Calu3 (cell line): Measurements from ENCODE around the gene NOL4L. TPM values are rescaled to one million over a fixed set of nuclear protein-coding genes. Genes with fewer than 3 reads are reported as not detected.

ENCODE experiments used
- BruUV-seq: library from RNA; stranded (reverse); fragments of 400-500 nt; replicated peaks from 2 replicates; lab custom pipeline; 2021; lab: Mats Ljungman, UMichigan
- CTCF ChIA-PET: fragments of 300-600 bp; sonication (Branson Sonifier 250); formaldehyde crosslinking; loops from one replicate; lab custom pipeline; 2022; ENCODE audit warnings: antibody characterized with exemption; lab: Charles Lee
- DNase-seq: peaks from one replicate; pipeline ENCODE4 v3.0.0; 2022
- H3K27ac Mint-ChIP-seq: one replicate; pipeline ENCODE4 v1.8.0; 2022; ENCODE audit warnings: mixed read lengths; ENCODE audit not compliant: unreplicated experiment
- H3K27me3 Mint-ChIP-seq: one replicate; pipeline ENCODE4 v1.8.0; 2022; ENCODE audit warnings: mixed read lengths; ENCODE audit not compliant: unreplicated experiment
- H3K36me3 Mint-ChIP-seq: one replicate; pipeline ENCODE4 v1.8.0; 2022; ENCODE audit warnings: mild to moderate bottlenecking, moderate library complexity, mixed read lengths; ENCODE audit not compliant: insufficient read depth, unreplicated experiment
- H3K4me1 Mint-ChIP-seq: one replicate; pipeline ENCODE4 v1.8.0; 2022; ENCODE audit warnings: mild to moderate bottlenecking, low read depth, mixed read lengths; ENCODE audit not compliant: unreplicated experiment
- H3K4me3 Mint-ChIP-seq: one replicate; pipeline ENCODE4 v1.8.0; 2022; ENCODE audit warnings: mild to moderate bottlenecking, low read depth, moderate library complexity, mixed read lengths; ENCODE audit not compliant: unreplicated experiment
- H3K9me3 Mint-ChIP-seq: one replicate; pipeline ENCODE4 v1.8.0; 2022; ENCODE audit warnings: low read depth, mixed read lengths; ENCODE audit not compliant: unreplicated experiment
- CTCF ChIP-seq: fragments of 200-600 bp; IDR thresholded peaks from one replicate; pipeline ENCODE4 v1.8.0; 2022; ENCODE audit warnings: antibody characterized with exemption; ENCODE audit not compliant: unreplicated experiment
- intact Hi-C: fragments of 100-400 bp; cut with micrococcal nuclease; formaldehyde crosslinking; loops from one replicate; pipeline ENCODE4 v1.10.0; 2022; ENCODE audit not compliant: unreplicated experiment
- total RNA-seq: library from RNA; stranded (reverse); gene quantifications from 2 replicates; pipeline ENCODE4 v1.2.3, GENCODE V29; 2022

Gene NOL4L
- total RNA-seq, 1 experiment from 2014 or later: 46.9 TPM

GRCh38 chr20:32528171-32528891 is 56.8 kb downstream of the NOL4L start:
- DNase-seq: no peak
- Mint-ChIP-seq H3K4me1 (no peaks in the 10 kb centered on the region), H3K9me3 (no peaks in the 10 kb centered on the region), H3K27ac (no peak overlapping the region), H3K36me3 (no peaks in the 10 kb centered on the region), H3K4me3 (no peak overlapping the region), H3K27me3 (peaks cover 94% of the 10 kb centered on the region)
- TF ChIP-seq CTCF: no peak
- BruUV-seq: no TSS peak
- CTCF ChIA-PET: interaction anchor here (0.5 to 1.5 kb wide), 4 partner anchors 12 to 245 kb away, joined by 3 to 4 read pairs (median 4); no protein-coding TSS in a partner anchor
- intact Hi-C loops: loop anchor here (5.0 kb wide), 1 partner anchor 249 kb away; no protein-coding TSS in a partner anchor

- no TSS peak for BruUV-seq
- no peak for DNase-seq
- Mint-ChIP-seq H3K4me1 (no peaks in the 10 kb centered on the region), H3K27ac (no peak overlapping the region), H3K9me3 (no peaks in the 10 kb centered on the region), H3K36me3 (no peaks in the 10 kb centered on the region), H3K27me3 (peaks cover 94% of the 10 kb centered on the region), H3K4me3 (no peak overlapping the region)
- CTCF ChIA-PET: interaction anchor here (0.5 to 1.5 kb wide), 6 partner anchors 9 to 244 kb away, joined by 3 to 5 read pairs (median 4); no protein-coding TSS in a partner anchor
- intact Hi-C loops: loop anchor here (5.0 kb wide), 1 partner anchor 250 kb away; no protein-coding TSS in a partner anchor
- TF ChIP-seq CTCF: no peak
Measured at GRCh38 chr20:32527447-32528055, 57.6 kb downstream of the NOL4L start.

- intact Hi-C loops: loop anchor here (5.0 kb wide), 1 partner anchor 250 kb away; no protein-coding TSS in a partner anchor
- no peak for TF ChIP-seq CTCF
- no peak overlapping the region for H3K27ac Mint-ChIP-seq
- no peak overlapping the region for H3K4me3 Mint-ChIP-seq
- H3K36me3 Mint-ChIP-seq: no peaks in the 10 kb centered on the region
- CTCF ChIA-PET: interaction anchor here (0.6 to 1.5 kb wide), 5 partner anchors 9 to 1357 kb away, joined by 3 to 5 read pairs (median 3); no protein-coding TSS in a partner anchor
- peaks cover 94% of the 10 kb centered on the region for H3K27me3 Mint-ChIP-seq
- no TSS peak for BruUV-seq
- no peaks in the 10 kb centered on the region for H3K4me1 Mint-ChIP-seq
- H3K9me3 Mint-ChIP-seq: no peaks in the 10 kb centered on the region
- no peak for DNase-seq
Measured at GRCh38 chr20:32527052-32527446, 58.1 kb downstream of the NOL4L start.

- CTCF ChIA-PET: interaction anchor here (0.6 to 1.5 kb wide), 4 partner anchors 10 to 1357 kb away, joined by 3 to 5 read pairs (median 4); no protein-coding TSS in a partner anchor
- intact Hi-C loops: loop anchor here (5.0 kb wide), 1 partner anchor 251 kb away; no protein-coding TSS in a partner anchor
- no TSS peak for BruUV-seq
- no peak for DNase-seq
- Mint-ChIP-seq H3K4me3 (no peak overlapping the region), H3K4me1 (no peaks in the 10 kb centered on the region), H3K27ac (no peak overlapping the region), H3K36me3 (no peaks in the 10 kb centered on the region), H3K9me3 (no peaks in the 10 kb centered on the region), H3K27me3 (peaks cover 94% of the 10 kb centered on the region)
- TF ChIP-seq CTCF: no peak
Measured at GRCh38 chr20:32526541-32526940, 58.6 kb downstream of the NOL4L start.
